ENCODE results near the gene PHLDA1. TPM values are rescaled to one million over a fixed set of nuclear protein-coding genes. Genes with fewer than 3 reads are reported as not detected.

Gene PHLDA1
- total RNA-seq (2013; cell fraction: nucleolus; rRNA removed), result 6.9 and 7.3 TPM in 2 replicates
- total RNA-seq (2014; rRNA removed) (2.1 and 2.4 TPM in 2 replicates), total RNA-seq (2014; rRNA removed; fragmentation: Illumina TruSeq; extraction: Trizol) (1.2 and 1.3 TPM in 2 replicates), total RNA-seq (2021) (2.5 and 2.7 TPM in 2 replicates), polyA plus RNA-seq (2011; rRNA removed) (14.2 and 14.8 TPM in 2 replicates), polyA plus RNA-seq (2014; fragmentation: Illumina TruSeq; extraction: Trizol) (1.3 and 1.6 TPM in 2 replicates), polyA plus RNA-seq (2014; fragmentation: Nextera tagmentation; extraction: Ambion mirVana) (under 1 TPM; 0.66 to 0.87 TPM), polyA plus RNA-seq (2014; rRNA removed) (1.4 and 1.8 TPM in 2 replicates), polyA plus RNA-seq (2016; fragmentation: Nextera tagmentation; extraction: Ambion mirVana) (1 to 10 TPM; 1.3 to 1.4 TPM), polyA minus RNA-seq (2011; rRNA and poly(A)+ RNA removed) (12.5 and 14.9 TPM in 2 replicates), Bru-seq, nascent RNA (percentile 69 among the genes with signal in this experiment), BruChase-seq, experiment 1, labeled RNA remaining after a 6-hour chase (percentile 69 among the genes with signal in this experiment), BruChase-seq, experiment 2, labeled RNA remaining after a 2-hour chase (percentile 78 among the genes with signal in this experiment)
- 0.18 TPM for polyA plus RNA-seq (2011; ENCODE audit: low read depth)
- 8.7 and 10.8 TPM in 2 replicates for polyA plus RNA-seq (2011; cell fraction: cytosol; rRNA removed)
- 8.8 and 12.0 TPM in 2 replicates for polyA plus RNA-seq (2011; cell fraction: nucleus; rRNA removed)
- 0.45 and 0.51 TPM in 2 replicates for polyA plus RNA-seq (2012)
- polyA minus RNA-seq (2011; cell fraction: cytosol; rRNA and poly(A)+ RNA removed), result 12.2 and 14.1 TPM in 2 replicates
- polyA minus RNA-seq (2011; cell fraction: nucleus; rRNA and poly(A)+ RNA removed), result 24.4 and 48.6 TPM in 2 replicates
- long read RNA-seq, experiment 1, full-length matches to known transcripts, result 44 of 45 reads
- long read RNA-seq, experiment 1, partial matches to known transcripts, result 0 of 45 reads
- long read RNA-seq, experiment 1, other reads (novel, unspliced or antisense), result 1 of 45 reads
- long read RNA-seq, experiment 2, full-length matches to known transcripts, result 5 of 19 reads
- long read RNA-seq, experiment 2, partial matches to known transcripts, result 0 of 19 reads
- long read RNA-seq, experiment 2, other reads (novel, unspliced or antisense), result 14 of 19 reads

DNA sequence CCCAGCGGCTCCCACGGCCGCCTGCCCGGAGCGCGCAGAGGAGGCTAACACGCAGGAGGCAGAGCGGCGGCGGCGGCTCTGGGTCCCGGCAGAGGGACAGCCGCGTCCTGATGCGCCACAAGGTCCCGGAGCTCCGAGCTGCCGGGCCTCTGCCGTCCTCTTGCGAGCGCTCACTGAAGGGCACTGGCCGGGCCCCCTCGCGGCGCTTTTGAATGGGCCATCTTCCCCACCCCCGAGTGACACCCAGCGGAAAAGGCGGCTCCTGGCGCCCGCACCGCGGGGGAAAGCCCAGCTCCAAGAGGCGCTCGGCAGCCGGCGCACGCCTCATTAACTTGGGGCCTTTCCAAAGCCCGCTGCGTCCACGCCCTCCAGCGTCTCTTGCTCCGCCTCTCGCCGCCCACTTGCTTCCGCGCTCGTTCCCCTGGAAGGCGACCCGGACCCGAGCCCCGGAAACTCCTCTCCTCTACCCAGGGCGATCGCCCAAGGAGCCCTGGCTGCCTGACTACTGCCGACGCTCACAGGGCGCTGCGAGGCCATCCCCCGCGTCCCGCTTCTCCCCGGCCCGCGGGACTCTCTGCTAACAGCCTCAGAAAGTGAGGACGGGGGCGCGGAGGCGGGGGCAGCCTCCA, at the start of gene PHLDA1:
TSS of gene PHLDA1 (minus strand) at position 363 of the 629 bp plus-strand sequence.
- CTCF ChIA-PET, result interaction anchor here (0.6 to 10.1 kb wide), 32 partner anchors 11 to 548 kb away, joined by 3 to 144 read pairs (median 6); partner anchors contain the start of genes BBS10 and KRR1
- H3K27ac ChIP-seq (ENCODE audit: control insufficient read depth, insufficient read depth), result peak within 1 kb of the TSS; percentile 75
- FAIRE-seq, result no peak
- peak; percentile 86; the same call in 1 of the 2 replicates for TF ChIP-seq POLR2AphosphoS2 (IDR thresholded peaks at IDR 0.05; ENCODE audit: low read depth, low read length)
- TF ChIP-seq RAD51 (IDR thresholded peaks at IDR 0.05), result no peak
- TF ChIP-seq SMC3 (IDR thresholded peaks at IDR 0.05; ENCODE audit: borderline replicate concordance, low read length), result peak; percentile 72
- TF ChIP-seq NR2F1 (conservative IDR thresholded peaks at IDR 0.05), result 0 out of 2 replicates have a peak, but pooled peaks have one; percentile 46
- TF ChIP-seq RB1 (IDR thresholded peaks at IDR 0.05; ENCODE audit: borderline replicate concordance), result 0 out of 2 replicates have a peak, but pooled peaks have one; percentile 8
- no peak for TF ChIP-seq ZZZ3 (IDR thresholded peaks at IDR 0.05; ENCODE audit: control insufficient read depth, insufficient read length, low read depth)
- TF ChIP-seq, protein P1, sequence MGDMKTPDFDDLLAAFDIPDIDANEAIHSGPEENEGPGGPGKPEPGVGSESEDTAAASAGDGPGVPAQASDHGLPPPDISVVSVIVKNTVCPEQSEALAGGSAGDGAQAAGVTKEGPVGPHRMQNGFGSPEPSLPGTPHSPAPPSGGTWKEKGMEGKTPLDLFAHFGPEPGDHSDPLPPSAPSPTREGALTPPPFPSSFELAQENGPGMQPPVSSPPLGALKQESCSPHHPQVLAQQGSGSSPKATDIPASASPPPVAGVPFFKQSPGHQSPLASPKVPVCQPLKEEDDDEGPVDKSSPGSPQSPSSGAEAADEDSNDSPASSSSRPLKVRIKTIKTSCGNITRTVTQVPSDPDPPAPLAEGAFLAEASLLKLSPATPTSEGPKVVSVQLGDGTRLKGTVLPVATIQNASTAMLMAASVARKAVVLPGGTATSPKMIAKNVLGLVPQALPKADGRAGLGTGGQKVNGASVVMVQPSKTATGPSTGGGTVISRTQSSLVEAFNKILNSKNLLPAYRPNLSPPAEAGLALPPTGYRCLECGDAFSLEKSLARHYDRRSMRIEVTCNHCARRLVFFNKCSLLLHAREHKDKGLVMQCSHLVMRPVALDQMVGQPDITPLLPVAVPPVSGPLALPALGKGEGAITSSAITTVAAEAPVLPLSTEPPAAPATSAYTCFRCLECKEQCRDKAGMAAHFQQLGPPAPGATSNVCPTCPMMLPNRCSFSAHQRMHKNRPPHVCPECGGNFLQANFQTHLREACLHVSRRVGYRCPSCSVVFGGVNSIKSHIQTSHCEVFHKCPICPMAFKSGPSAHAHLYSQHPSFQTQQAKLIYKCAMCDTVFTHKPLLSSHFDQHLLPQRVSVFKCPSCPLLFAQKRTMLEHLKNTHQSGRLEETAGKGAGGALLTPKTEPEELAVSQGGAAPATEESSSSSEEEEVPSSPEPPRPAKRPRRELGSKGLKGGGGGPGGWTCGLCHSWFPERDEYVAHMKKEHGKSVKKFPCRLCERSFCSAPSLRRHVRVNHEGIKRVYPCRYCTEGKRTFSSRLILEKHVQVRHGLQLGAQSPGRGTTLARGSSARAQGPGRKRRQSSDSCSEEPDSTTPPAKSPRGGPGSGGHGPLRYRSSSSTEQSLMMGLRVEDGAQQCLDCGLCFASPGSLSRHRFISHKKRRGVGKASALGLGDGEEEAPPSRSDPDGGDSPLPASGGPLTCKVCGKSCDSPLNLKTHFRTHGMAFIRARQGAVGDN (IDR thresholded peaks at IDR 0.05), result peak; percentile 85
- TF ChIP-seq ZSCAN29 (IDR thresholded peaks at IDR 0.05), result no peak
- TF ChIP-seq HDAC6 (IDR thresholded peaks at IDR 0.05; ENCODE audit: unreplicated experiment), result peak; percentile 33
- TF ChIP-seq, protein P2, sequence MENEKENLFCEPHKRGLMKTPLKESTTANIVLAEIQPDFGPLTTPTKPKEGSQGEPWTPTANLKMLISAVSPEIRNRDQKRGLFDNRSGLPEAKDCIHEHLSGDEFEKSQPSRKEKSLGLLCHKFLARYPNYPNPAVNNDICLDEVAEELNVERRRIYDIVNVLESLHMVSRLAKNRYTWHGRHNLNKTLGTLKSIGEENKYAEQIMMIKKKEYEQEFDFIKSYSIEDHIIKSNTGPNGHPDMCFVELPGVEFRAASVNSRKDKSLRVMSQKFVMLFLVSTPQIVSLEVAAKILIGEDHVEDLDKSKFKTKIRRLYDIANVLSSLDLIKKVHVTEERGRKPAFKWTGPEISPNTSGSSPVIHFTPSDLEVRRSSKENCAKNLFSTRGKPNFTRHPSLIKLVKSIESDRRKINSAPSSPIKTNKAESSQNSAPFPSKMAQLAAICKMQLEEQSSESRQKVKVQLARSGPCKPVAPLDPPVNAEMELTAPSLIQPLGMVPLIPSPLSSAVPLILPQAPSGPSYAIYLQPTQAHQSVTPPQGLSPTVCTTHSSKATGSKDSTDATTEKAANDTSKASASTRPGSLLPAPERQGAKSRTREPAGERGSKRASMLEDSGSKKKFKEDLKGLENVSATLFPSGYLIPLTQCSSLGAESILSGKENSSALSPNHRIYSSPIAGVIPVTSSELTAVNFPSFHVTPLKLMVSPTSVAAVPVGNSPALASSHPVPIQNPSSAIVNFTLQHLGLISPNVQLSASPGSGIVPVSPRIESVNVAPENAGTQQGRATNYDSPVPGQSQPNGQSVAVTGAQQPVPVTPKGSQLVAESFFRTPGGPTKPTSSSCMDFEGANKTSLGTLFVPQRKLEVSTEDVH (IDR thresholded peaks at IDR 0.05; ENCODE audit: low read depth, partially characterized antibody), result no peak
- no peak for TF ChIP-seq YBX1 (IDR thresholded peaks at IDR 0.05)
- 0 out of 2 replicates have a peak, but pooled peaks have one; percentile 20 for TF ChIP-seq ATF7 (IDR thresholded peaks at IDR 0.05; ENCODE audit: low read depth)

More for the DNA sequence above, at the start of gene PHLDA1:
- Histone ChIP-seq H3K9me3 (replicated peaks; ENCODE audit: control insufficient read depth, insufficient read depth, low read length) (no peaks in the 10 kb centered on the region), H3K4me3 (peak within 1 kb of the TSS; percentile 85), H4K20me1 (ENCODE audit: control insufficient read depth, insufficient read depth) (no peaks in the 10 kb centered on the region), H3K36me3 (ENCODE audit: control insufficient read depth in 2 of 2, insufficient read depth in 2 of 2, low read length in 1 of 2) (no peaks in the 10 kb centered on the region), H2AFZ (ENCODE audit: control insufficient read depth, low read depth, low read length) (peak within 1 kb of the TSS; percentile 65), H3K4me1 (ENCODE audit: control insufficient read depth, insufficient read depth, low read length) (peaks cover 17% of the 10 kb centered on the region), H3K27me3 (replicated peaks in 1 of 2; ENCODE audit: control insufficient read depth in 2 of 2, insufficient read depth in 2 of 2, low read length in 1 of 2) (no peaks in the 10 kb centered on the region; a peak in 1 of 4 replicates), H3K4me2 (ENCODE audit: control insufficient read depth, insufficient read depth) (peak within 1 kb of the TSS; percentile 100), H3K9ac (ENCODE audit: control insufficient read depth, insufficient read depth, low read length) (peak within 1 kb of the TSS; percentile 83), H3K79me2 (ENCODE audit: control insufficient read depth, insufficient read depth, low read length) (no peaks in the 10 kb centered on the region)
- POLR2A ChIA-PET, result interaction anchor here (0.6 to 8.9 kb wide), 27 partner anchors 9 to 547 kb away, joined by 3 to 111 read pairs (median 4); partner anchors contain the start of genes BBS10 and NAP1L1
- WGBS (ENCODE audit: insufficient coverage, insufficient replicate concordance, low lambda C conversion rate, missing lambda C conversion rate), result under 1% methylated on average over 66 of the region's 67 CpGs
- ATAC-seq, result peak; percentile 84
- intact Hi-C loops (cut with micrococcal nuclease; ENCODE audit: unreplicated experiment), result loop anchor here (1.0 to 5.0 kb wide), 11 partner anchors 49 to 519 kb away; partner anchors contain the start of genes BBS10 and KRR1
- BruUV-seq (replicated peaks), result no TSS peak
- RAD21 ChIA-PET (ENCODE audit: unreplicated experiment), result interaction anchor here (0.6 to 9.8 kb wide), 57 partner anchors 9 to 549 kb away, joined by 3 to 144 read pairs (median 4); partner anchors contain the start of genes BBS10, GLIPR1 and KRR1
- DNase-seq (ENCODE audit: low read depth, low spot score), result peak; percentile 79
- SMC1A ChIA-PET (ENCODE audit: uncharacterized antibody, unreplicated experiment), result interaction anchor here (0.6 to 17.8 kb wide), 33 partner anchors 11 to 547 kb away, joined by 3 to 327 read pairs (median 4); partner anchors contain the start of genes BBS10 and KRR1
- in situ Hi-C loops (cut with MboI), result no loop called here
